NCI-H748 (cell line): ENCODE data around the gene RSU1.
"Not testable (repeated sequence)": the region's sequence is repeated elsewhere in the genome, so short reads cannot be mapped to it uniquely, and the experiment has no call there.

Experiments
- DNase-seq: peaks from one replicate; lab custom pipeline; 2025; ENCODE audit not compliant: unreplicated experiment; lab: John Stamatoyannopoulos, UW

Gene RSU1

DNA sequence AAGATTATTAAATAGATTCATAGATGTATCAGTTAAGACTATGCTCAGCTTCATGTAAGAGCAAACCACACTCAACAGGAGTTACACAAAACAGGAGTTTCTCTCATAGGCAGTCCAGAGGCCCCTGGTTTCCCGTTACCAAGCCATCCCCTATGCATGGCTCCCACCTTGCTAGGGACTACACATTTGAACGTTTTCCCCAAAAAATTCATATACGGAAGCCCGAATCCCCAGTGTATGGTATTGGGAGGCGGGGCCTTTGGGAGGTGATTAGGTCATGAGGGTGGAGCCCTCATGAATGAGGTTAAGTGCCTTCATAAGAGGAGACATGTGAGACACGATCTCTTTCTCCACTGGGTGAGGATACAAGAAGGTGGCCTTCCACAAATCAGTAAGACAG is 29.1 kb downstream of the RSU1 start:
- DNase-seq, result no peak

DNA sequence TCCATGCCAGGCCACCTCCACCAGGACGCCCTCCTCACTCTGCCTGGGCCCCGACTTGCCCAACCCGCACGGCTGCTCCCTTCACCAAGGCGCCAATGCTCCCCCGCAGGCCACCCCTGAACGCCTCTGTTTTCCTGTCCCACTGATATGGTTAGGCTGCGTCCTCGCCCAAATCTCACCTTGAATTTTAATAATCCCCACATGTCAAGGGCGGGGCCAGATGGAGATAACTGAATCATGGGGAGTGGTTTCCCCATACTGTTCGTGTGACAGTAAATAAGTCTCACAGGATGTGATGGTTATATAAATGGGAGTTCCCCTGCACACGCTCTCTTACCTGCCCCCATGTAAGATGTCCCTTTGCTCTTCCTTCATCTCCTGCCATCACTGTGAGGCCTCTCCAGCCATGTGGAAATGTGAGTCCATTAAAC is 29.8 kb downstream of the RSU1 start:
- DNase-seq, result no peak

- DNase-seq, result no peak
Measured at GRCh38 chr10:16780338-16780880, 36.8 kb downstream of the RSU1 start.

- peak; percentile 31 for DNase-seq
Measured at GRCh38 chr10:16779384-16779915, 37.8 kb downstream of the RSU1 start.

GRCh38 chr10:16777473-16778370 is 39.5 kb downstream of the RSU1 start:
- DNase-seq, result peak; percentile 69

DNA sequence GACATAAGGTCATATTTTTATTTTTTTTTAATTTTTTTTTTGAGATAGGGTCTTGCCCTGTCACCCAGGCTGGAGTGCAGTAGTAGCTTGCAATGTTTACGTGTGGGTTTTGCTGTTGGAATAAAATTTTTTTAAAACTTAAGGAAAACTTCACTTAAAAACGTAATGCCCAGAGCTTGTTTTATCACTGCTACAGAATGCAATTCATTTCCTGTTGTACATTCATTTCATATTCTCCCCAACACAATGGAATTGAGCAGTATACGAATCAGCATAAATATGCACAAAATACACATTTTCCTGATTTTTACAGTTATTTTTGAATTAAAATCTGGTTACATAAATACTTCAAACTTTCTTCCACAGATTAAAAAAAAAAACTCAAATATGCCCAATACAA is 40.3 kb downstream of the RSU1 start:
- no peak for DNase-seq

- no peak for DNase-seq
Measured at GRCh38 chr10:16773334-16773733, 43.9 kb downstream of the RSU1 start.

DNA sequence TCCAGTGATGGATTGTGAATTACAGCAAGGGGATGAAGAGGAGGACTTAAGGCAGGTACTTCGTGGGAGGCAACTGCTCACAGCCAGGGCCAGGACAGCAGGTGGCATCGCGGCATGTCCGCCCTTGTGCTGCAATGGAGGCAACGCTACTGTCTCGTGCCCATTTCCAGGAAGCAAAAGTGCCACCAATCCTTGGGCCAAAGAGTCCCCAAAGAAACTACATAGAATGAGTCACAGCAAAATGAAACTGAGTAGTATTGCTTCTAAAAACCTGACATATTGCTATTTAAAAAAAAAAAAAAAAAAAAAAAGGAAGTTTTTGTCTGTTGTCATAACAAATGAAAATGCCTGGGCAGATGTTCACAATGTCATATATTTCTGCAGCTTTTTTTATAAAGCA is 46.6 kb downstream of the RSU1 start:
- no peak for DNase-seq

GRCh38 chr10:16770141-16770540 is 47.1 kb downstream of the RSU1 start:
- DNase-seq, result no peak

GRCh38 chr10:16769331-16769730 is 47.9 kb downstream of the RSU1 start:
- no peak for DNase-seq

GRCh38 chr10:16768702-16769101 is 48.5 kb downstream of the RSU1 start:
- DNase-seq, result no peak

GRCh38 chr10:16765509-16766375 is 51.5 kb downstream of the RSU1 start:
- no peak for DNase-seq

GRCh38 chr10:16761300-16761699 is 55.9 kb downstream of the RSU1 start:
- DNase-seq, result no peak

- no peak for DNase-seq
Measured at GRCh38 chr10:16756561-16757221, 60.5 kb downstream of the RSU1 start.

DNA sequence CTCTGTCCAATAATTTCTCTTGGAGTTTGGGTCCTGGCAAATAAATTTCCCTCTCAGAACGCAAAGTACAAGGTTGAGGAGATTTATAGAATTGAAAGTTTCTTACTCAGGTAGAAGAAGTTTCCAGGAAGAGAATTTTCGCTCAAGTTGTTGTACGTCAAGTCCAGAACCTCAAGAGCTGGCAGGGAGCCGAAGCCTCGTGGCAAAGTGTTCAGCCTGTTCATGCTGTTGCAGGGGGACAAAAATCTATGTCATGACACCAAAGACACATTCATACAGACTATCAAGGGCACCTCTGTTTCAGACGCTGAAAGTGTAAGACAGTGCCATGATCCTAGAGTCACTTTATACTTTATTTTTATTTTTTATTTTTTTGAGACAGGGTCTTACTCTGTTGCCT is 62.5 kb downstream of the RSU1 start:
- no peak for DNase-seq

DNA sequence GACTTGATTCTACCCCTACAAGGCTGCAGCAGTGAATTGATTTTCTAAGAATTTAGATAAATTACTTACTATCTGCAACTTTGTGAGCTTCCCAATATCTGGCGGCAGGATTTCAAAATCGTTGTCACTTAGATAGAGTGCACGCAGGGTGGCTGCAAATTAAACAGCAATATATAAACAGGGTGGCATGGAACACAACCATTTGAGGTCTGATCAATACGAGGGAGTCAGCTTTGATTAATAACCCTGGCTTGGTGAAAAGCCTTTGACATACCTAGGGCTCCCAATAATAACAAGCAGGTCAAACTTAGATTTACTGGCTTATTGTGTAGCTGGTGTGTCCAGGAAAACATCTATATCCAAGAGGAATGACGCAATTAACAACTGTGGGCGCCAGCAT is 64.4 kb downstream of the RSU1 start:
- DNase-seq, result not testable (repeated sequence)

DNA sequence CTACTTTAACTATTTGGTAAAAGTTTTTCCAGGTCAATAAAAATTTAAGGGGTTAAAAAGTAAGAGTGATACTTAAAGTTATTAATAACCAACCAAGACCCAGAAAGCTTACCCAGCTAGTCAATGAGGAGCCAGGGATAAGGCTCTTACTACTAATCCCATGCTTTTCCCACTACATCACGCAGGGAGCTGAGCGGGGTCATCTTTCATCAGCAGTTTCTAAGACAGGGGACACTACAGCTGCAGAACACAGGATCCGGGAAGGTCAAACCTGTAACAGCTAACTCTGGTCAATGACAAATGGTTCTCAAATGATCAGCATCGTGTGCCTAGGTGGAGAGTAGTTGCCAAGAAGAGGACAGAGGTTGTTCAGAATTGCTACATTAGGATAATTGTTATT is 65.1 kb downstream of the RSU1 start:
- no peak for DNase-seq

DNA sequence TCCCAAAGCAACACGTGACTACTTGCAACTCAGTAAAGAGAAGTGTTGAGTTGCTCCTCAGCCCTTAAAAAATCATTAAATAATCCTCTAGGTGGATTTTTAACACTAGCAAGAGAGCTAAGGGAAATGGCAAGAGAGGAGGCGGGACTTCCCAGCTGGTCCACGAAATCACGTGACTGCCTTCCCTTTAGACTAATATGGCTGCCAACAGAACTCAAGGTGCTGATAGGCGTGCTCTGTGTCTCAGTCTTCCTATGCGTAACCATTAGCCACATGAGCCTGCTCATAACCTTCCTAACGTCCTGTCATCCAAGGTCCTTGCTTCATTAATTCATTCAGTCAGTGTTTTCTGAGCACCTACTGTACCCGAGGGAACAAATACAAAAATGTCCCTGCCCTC is 66.0 kb downstream of the RSU1 start:
- no peak for DNase-seq

DNA sequence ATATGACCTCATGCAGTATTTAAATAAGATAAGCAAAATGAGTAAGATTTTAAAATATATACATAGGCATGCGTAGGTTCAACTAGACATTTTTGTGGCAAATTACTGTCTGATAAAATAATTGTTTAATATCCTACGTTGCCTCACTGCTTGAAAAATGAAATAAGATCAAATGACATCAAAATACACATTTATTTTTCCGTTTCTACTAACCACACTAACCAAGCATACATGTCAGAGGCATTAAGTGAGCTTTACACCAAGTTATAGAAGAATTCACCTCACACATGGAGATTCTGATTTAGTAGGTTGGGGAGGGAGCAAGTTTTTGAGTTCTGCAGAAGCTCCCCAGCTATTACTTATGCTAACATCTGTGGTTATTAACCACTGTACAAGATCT is 66.8 kb downstream of the RSU1 start:
- DNase-seq, result no peak

- no peak for DNase-seq
Measured at GRCh38 chr10:16748749-16749148, 68.5 kb downstream of the RSU1 start.

DNA sequence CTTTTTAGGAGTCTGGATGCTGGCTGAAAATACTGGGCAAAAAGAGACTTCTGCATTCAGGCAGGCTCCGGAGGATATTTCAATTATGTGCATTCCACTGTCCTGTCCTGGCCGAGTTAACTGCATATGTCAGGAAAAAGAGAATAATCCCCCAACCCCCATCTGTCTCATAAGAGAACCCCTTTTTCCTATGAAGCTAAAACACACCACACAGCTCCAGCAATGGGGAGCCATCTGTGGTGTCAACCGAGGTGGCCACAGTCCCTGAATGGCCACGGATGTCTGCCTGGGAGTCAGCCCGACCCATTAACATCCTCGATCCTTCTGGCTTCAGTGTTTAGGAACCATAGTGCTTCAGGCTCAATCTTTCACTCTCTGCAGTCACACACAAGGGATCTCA is 70.4 kb downstream of the RSU1 start:
- no peak for DNase-seq
